ENCODE results near the gene ALDH2. TPM values are rescaled to one million over a fixed set of nuclear protein-coding genes. Genes with fewer than 3 reads are reported as not detected.
A peak's percentile ranks its signal among the peaks of the same experiment; 100 is the strongest.
"Not testable (repeated sequence)": the region's sequence is repeated elsewhere in the genome, so short reads cannot be mapped to it uniquely, and the experiment has no call there.

Gene ALDH2
- total RNA-seq, result 55.2 TPM

DNA sequence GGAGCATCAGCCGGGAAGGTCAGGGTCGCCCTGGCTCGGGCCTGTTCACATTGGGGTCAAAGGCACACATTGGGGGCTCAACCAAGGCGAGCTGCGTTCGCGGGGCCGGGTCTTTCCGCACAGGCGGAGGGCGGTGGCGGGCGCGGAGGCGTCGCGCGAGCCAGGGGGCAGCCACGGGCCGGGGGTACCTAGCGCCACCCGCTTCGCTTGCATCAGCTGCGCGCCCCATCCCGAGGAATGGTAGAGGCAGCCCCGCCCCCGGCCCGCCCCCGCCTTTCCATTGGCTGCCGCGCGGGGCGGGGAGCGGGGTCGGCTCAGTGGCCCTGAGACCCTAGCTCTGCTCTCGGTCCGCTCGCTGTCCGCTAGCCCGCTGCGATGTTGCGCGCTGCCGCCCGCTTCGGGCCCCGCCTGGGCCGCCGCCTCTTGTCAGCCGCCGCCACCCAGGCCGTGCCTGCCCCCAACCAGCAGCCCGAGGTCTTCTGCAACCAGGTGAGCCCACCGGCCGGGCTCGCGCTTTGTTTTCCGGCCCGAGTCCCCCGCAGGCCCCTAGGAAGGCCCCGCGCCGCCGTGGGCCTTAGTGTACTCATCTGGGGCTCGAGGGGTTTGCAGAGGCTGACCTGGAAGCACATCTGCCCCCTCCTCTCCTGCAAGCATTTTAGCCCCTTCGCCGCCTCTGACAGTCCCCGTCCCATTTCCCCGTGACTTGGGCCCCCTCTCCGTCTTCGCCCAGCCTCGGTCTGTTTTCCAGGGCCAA, at the start of gene ALDH2:
Gene ALDH2, plus strand, starts transcription at position 326 of the 754 bp plus-strand sequence. Its CDS starts 50 bp downstream, at position 376.
- Histone ChIP-seq H3K27me3 (ENCODE audit: insufficient read depth, low read length) (no peaks in the 10 kb centered on the region), H3K4me3 (ENCODE audit: low read length) (peak within 1 kb of the TSS; percentile 55), H3K4me1 (ENCODE audit: insufficient read depth, low read length) (peaks cover 61% of the 10 kb centered on the region), H3K9me3 (ENCODE audit: low read depth, low read length) (no peaks in the 10 kb centered on the region)

DNA sequence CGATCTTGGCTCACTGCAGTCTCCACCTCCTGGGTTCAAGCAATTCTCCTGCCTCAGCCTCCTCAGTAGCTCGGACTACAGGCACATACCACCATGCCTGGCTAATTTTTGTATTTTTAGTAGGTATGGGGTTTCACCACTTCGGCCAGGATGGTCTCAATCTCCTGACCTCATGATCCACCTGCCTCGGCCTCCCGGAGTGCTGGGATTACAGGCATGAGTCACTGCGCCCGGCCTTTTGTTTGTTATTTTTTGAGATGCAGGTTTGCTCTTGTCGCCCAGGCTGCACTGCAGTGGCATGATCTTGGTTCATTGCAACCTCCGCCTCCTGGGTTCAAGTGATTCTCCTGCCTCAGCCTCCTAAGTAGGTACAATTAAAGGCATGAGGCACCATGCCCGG, 47.4 kb upstream of the ALDH2 start:
- not testable (repeated sequence) for H3K9me3 ChIP-seq (ENCODE audit: low read depth, low read length); H3K4me1 ChIP-seq (ENCODE audit: insufficient read depth, low read length); H3K27me3 ChIP-seq (ENCODE audit: insufficient read depth, low read length); H3K4me3 ChIP-seq (ENCODE audit: low read length)

DNA sequence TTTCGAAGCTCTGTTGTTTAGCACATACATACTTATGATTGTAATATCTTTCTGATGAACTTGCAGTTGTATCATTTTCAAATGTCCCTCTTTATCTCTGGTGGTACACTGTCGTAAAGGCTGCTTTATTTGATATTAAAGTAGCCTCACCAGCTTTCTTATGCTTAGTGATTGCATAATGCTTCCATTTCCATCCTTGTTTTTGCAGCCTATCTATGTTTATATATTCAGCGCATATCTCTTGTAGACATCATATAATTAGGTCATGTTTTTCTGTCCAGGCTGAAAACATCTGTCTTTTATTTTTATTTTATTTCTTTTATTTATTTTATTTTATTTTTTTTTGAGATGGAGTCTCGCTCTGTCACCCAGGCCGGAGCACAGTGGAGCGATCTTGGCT, 46.3 kb upstream of the ALDH2 start:
- no peaks in the 10 kb centered on the region for H3K4me1 ChIP-seq (ENCODE audit: insufficient read depth, low read length)
- no peak overlapping the region for H3K4me3 ChIP-seq (ENCODE audit: low read length)
- no peaks in the 10 kb centered on the region for H3K9me3 ChIP-seq (ENCODE audit: low read depth, low read length)
- no peaks in the 10 kb centered on the region for H3K27me3 ChIP-seq (ENCODE audit: insufficient read depth, low read length)

DNA sequence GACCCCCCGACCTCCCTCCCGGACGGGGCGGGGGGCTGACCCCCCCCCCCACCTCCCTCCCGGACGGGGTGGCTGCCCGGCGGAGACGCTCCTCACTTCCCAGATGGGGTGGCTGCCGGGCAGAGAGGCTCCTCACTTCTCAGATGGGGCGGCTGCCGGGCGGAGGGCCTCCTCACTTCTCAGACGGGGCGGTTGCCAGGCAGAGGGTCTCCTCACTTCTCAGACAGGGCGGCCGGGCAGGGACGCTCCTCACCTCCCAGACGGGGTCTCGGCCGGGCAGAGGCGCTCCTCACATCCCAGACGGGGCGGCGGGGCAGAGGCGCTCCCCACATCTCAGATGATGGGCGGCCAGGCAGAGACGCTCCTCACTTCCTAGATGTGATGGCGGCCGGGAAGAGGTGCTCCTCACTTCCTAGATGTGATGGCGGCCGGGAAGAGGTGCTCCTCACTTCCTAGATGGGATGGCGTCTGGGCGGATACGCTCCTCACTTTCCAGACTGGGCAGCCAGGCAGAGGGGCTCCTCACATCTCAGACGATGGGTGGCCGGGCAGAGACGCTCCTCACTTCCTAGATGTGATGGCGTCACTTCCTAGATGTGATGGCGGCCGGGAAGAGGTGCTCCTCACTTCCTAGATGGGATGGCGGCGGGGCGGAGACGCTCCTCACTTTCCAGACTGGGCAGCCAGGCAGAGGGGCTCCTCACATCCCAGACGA, 42.9 kb upstream of the ALDH2 start:
- not testable (repeated sequence) for H3K9me3 ChIP-seq (ENCODE audit: low read depth, low read length); H3K27me3 ChIP-seq (ENCODE audit: insufficient read depth, low read length); H3K4me1 ChIP-seq (ENCODE audit: insufficient read depth, low read length); H3K4me3 ChIP-seq (ENCODE audit: low read length)

DNA sequence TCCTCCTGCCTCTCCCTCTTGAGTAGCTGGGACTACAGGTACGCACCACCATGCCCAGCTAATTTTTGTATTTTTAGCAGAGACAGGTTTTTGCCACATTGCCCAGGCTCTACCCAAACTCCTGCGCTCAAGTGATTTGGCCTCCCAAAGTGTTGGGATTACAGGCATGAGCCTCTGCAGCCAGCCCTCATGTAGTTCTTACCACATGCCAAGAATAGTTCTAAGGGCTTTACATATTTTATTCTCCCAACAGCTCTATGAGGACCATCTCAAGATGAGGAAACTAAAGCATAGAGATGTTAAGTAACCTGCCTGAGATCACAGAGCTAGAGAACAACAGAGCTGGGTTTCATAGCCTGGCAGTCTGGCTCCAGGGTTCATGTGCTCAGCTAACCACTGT, 37.9 kb upstream of the ALDH2 start:
- H3K4me3 ChIP-seq (ENCODE audit: low read length), result no peak overlapping the region
- no peaks in the 10 kb centered on the region for H3K9me3 ChIP-seq (ENCODE audit: low read depth, low read length)
- no peaks in the 10 kb centered on the region for H3K27me3 ChIP-seq (ENCODE audit: insufficient read depth, low read length)
- H3K4me1 ChIP-seq (ENCODE audit: insufficient read depth, low read length), result no peaks in the 10 kb centered on the region

DNA sequence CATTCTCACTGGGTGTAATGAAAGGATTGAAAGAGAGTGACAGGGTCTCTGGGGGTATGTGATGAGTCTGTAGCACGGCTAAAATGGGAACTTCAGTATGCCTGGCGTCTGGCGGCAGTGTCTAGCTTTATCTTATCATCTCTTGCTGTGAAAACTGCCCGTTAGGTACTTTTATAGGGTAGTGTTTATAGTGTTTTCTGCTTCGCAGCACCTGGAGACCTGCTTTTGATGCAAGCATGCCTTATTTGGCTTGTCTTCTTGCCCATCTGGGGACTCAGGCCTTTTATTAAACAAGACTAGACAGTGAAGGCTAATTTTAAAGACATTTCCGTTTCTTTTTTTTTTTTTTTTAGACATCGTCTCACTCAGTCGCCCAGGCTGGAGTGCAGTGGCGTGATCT, 36.3 kb upstream of the ALDH2 start:
- Histone ChIP-seq H3K9me3 (ENCODE audit: low read depth, low read length) (no peaks in the 10 kb centered on the region), H3K27me3 (ENCODE audit: insufficient read depth, low read length) (no peaks in the 10 kb centered on the region), H3K4me3 (ENCODE audit: low read length) (no peak overlapping the region), H3K4me1 (ENCODE audit: insufficient read depth, low read length) (no peaks in the 10 kb centered on the region)

DNA sequence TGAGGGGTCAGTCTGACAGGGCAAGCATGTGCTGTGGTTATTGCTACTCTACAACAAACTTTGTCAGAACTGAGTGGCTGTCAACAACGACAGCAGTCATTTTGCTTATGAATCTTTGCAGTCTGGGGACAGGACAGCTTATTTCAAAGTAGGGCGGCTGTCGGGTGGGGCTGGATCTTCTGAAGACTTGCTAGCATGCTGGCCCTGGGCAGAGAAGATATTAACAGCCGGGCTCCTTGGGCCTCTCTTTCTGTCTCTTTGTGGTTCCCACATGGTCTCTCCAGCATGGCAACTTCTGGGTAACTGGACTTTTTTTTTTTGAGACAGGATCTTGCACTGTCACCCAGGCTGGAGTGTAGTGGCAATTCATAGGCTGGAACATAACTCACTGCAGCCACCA, 33.9 kb upstream of the ALDH2 start:
- Histone ChIP-seq H3K27me3 (ENCODE audit: insufficient read depth, low read length) (no peaks in the 10 kb centered on the region), H3K4me1 (ENCODE audit: insufficient read depth, low read length) (no peaks in the 10 kb centered on the region), H3K4me3 (ENCODE audit: low read length) (no peak overlapping the region), H3K9me3 (ENCODE audit: low read depth, low read length) (no peaks in the 10 kb centered on the region)

DNA sequence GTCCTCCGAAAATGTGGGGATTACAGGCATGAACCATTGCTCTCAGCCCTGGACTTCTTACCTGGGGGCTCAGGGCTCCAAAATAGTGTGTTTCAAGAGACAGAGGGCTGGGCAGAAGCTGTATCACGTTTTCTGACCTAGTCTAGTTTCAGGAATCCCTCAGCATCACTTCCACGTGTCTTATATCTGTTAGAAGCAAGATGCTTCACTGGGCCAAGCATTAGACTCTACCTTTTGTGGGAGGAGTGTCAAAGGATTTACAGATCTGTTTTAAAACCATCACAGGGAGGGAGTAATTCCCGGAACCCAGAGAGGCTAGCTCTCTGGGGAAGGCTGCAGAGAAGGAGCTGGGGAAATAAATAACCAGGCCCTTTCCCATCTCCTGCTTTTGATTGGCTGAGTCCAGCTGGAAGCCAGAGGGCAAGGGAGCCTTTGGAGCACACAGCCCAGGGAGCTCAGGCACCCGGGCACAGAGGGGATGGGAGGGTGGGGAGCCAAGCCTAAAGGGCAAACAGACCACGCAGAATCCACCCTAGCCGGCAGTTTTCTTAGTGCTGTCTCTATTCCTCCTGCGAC, 33.3 kb upstream of the ALDH2 start:
- Histone ChIP-seq H3K9me3 (ENCODE audit: low read depth, low read length) (no peaks in the 10 kb centered on the region), H3K4me1 (ENCODE audit: insufficient read depth, low read length) (no peaks in the 10 kb centered on the region), H3K27me3 (ENCODE audit: insufficient read depth, low read length) (no peaks in the 10 kb centered on the region), H3K4me3 (ENCODE audit: low read length) (no peak overlapping the region)

DNA sequence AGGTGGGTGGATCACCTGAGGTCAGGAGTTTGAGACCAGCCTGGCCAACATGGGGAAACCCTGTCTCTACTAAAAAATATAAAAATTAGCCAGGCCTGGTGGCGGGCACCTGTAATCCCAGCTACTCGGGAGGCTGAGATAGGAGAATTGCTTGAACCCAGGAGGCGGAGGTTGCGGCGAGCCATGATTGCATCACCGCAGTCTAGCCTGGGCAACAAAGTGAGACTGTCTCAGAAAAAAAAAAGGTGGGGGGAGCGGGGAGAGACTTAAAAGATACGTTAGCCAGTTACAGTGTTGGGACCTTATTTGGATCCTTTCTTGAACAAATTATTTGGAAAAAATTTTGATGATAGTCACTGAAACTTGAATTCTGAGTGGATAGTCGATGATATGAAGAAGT, 27.2 kb upstream of the ALDH2 start:
- H3K9me3 ChIP-seq (ENCODE audit: low read depth, low read length); H3K4me3 ChIP-seq (ENCODE audit: low read length); H3K4me1 ChIP-seq (ENCODE audit: insufficient read depth, low read length); H3K27me3 ChIP-seq (ENCODE audit: insufficient read depth, low read length): not testable (repeated sequence)

DNA sequence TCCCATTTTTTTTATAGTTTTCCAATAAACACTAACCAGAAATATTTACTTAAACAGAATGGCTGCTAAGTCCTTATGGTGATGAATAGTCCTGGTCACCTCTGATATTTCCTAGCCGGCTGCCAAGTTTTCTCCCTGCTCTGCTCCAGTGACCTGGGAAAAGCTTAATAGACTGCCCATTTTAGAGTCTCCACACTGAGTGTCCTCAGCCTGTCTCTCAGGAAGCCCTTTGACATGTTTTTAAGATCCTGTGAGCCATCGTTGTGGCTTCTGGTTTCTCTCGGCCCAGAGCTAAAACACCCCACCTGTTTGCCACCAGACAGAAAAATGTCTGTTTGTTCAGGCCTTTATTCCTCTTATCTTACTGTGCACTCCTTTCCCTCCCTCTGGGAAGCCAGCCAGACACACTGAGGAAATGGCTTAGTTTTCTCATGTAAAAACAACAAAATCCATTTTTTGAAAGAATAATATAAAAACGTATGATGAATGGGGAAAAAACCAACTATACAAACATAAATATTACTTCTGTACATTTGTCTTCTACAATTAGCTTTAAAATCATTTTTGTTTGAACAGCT, 25.4 kb upstream of the ALDH2 start:
- no peak overlapping the region for H3K4me3 ChIP-seq (ENCODE audit: low read length)
- H3K9me3 ChIP-seq (ENCODE audit: low read depth, low read length), result no peaks in the 10 kb centered on the region
- no peaks in the 10 kb centered on the region for H3K27me3 ChIP-seq (ENCODE audit: insufficient read depth, low read length)
- no peaks in the 10 kb centered on the region for H3K4me1 ChIP-seq (ENCODE audit: insufficient read depth, low read length)

DNA sequence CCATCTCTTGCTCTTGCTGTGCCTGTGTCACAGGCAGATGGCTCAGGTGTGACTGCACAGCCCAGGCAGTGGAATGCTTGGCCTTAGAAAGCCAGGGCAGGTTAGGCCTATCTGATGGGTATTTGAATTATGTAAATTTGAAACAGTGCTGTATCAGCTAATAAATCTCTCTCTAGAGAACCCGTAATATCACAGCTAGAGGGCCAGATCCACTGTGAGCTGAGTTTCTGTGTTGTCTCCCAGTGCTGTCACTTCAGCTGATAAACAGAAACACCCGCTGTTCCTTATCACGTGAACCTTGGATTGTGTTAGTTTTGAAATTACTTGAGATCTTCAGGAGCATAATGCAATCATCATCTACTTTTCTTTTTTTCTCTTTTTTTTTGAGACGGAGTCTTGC, 21.5 kb upstream of the ALDH2 start:
- Histone ChIP-seq H3K27me3 (ENCODE audit: insufficient read depth, low read length) (no peaks in the 10 kb centered on the region), H3K9me3 (ENCODE audit: low read depth, low read length) (no peaks in the 10 kb centered on the region)

DNA sequence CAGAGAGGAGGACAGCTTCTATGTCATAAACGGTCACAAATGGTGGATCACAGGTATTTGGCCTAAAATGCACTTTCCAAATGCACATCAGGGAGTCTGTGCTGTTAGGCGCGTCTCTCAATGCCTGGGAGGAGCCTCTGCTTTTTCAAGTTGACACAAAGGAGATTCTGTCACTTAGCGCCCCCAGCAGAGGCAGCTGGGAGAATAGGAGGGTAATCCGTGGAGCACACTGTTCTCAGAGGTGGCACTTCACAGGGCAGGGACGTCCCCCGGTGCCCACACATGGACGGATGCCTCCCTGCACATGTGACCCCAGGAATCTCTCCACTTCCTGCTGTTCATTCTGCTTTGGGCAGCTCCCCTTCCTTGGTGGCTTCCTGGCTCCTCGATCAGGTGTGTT, 19.4 kb upstream of the ALDH2 start:
- Histone ChIP-seq H3K27me3 (ENCODE audit: insufficient read depth, low read length) (no peaks in the 10 kb centered on the region), H3K4me1 (ENCODE audit: insufficient read depth, low read length) (no peaks in the 10 kb centered on the region), H3K9me3 (ENCODE audit: low read depth, low read length) (no peaks in the 10 kb centered on the region), H3K4me3 (ENCODE audit: low read length) (no peak overlapping the region)

More for the DNA sequence above, 21.5 kb upstream of the ALDH2 start:
- no peak overlapping the region for H3K4me3 ChIP-seq (ENCODE audit: low read length)
- no peaks in the 10 kb centered on the region for H3K4me1 ChIP-seq (ENCODE audit: insufficient read depth, low read length)

DNA sequence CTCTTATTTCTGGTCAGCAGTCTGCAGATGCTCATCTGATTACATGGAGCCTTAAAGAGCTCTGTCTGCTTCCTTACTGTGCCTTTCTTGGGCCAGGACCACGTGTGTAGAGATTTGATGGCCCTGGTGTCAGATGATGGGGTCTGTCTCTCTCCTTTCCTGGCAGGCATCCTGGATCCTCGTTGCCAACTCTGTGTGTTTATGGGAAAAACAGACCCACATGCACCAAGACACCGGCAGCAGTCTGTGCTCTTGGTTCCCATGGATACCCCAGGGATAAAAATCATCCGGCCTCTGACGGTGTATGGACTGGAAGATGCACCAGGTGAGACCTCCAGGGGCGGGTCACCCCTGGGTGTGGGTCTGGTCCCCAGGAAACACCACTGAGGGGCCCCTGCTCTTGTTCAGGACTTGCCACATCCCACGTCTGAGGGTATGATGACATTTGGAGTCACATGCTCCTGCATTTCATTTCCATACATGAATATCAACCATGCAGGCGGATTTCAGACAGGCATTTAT, 18.5 kb upstream of the ALDH2 start:
- H3K4me3 ChIP-seq (ENCODE audit: low read length), result no peak overlapping the region
- no peaks in the 10 kb centered on the region for H3K4me1 ChIP-seq (ENCODE audit: insufficient read depth, low read length)
- no peaks in the 10 kb centered on the region for H3K27me3 ChIP-seq (ENCODE audit: insufficient read depth, low read length)
- no peaks in the 10 kb centered on the region for H3K9me3 ChIP-seq (ENCODE audit: low read depth, low read length)

DNA sequence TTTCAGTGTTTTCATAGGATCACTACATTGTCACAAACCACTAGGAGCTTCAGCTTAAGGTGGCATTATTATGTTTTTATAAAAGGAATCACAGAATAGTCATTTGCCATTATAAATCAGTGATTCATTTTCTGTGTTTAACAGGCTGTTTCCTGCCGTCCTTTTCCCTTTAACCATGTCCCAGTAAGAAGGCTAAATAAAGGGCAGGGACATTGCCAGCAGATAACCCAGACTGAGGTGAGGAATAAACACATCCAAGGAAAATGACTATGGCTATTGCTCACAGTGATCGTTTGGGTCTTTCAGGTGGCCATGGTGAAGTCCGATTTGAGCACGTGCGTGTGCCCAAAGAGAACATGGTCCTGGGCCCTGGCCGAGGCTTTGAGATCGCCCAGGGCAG, 17.9 kb upstream of the ALDH2 start:
- Histone ChIP-seq H3K4me1 (ENCODE audit: insufficient read depth, low read length) (no peaks in the 10 kb centered on the region), H3K9me3 (ENCODE audit: low read depth, low read length) (no peaks in the 10 kb centered on the region), H3K4me3 (ENCODE audit: low read length) (no peak overlapping the region), H3K27me3 (ENCODE audit: insufficient read depth, low read length) (no peaks in the 10 kb centered on the region)

DNA sequence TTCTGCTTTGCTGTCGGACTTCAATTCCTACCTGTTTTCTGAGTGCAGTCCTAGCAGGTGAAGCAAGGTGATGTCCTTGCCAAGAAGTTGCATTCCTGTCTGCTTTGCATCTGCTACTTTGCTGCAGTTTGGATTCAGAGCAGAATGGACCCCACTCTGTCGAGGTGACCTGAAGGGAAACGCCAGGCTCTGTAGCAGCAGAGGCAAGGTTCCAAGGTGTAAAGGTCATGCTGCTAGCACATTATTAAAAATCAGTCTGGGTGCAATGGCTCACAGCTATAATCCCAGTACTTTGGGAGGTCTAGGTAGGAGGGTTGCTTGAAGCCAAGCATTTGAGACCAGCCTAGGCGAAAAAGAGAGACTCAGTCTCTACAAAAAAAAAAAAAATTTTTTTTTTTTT, 17.3 kb upstream of the ALDH2 start:
- Histone ChIP-seq H3K27me3 (ENCODE audit: insufficient read depth, low read length) (no peaks in the 10 kb centered on the region), H3K4me3 (ENCODE audit: low read length) (no peak overlapping the region), H3K4me1 (ENCODE audit: insufficient read depth, low read length) (no peaks in the 10 kb centered on the region), H3K9me3 (ENCODE audit: low read depth, low read length) (no peaks in the 10 kb centered on the region)

Measured in mononuclear cell (primary cell).